Superior temporal gyrus (tissue), 1 donor: ENCODE results near the gene CACNA1G.

Source experiments
- DNase-seq: peaks from one replicate; pipeline ENCODE4 v3.0.0-alpha.2; 2016; ENCODE audit errors: extremely low spot score

The CACNA1G gene

GRCh38 chr17:50632637-50633036 is 72.1 kb downstream of the CACNA1G start:
- DNase-seq = no peak

GRCh38 chr17:50633683-50634082 is 73.2 kb downstream of the CACNA1G start:
- DNase-seq = no peak

GRCh38 chr17:50634224-50634914 is 73.9 kb downstream of the CACNA1G start, which contains the start of gene ABCC3:
Gene ABCC3 (plus strand): TSS chr17:50634881. CDS start chr17:50634937, 56 bp downstream.
- DNase-seq = no peak

GRCh38 chr17:50634915-50635731 is 74.6 kb downstream of the CACNA1G start:
- no peak for DNase-seq

GRCh38 chr17:50635732-50635981 is 75.1 kb downstream of the CACNA1G start:
- DNase-seq = no peak

- no peak for DNase-seq
Observed at GRCh38 chr17:50635982-50636803, 75.7 kb downstream of the CACNA1G start.

GRCh38 chr17:50636804-50637195 is 76.3 kb downstream of the CACNA1G start:
- no peak for DNase-seq

- no peak for DNase-seq
Observed at GRCh38 chr17:50637829-50638605, 77.5 kb downstream of the CACNA1G start.

GRCh38 chr17:50638606-50638965 is 78.1 kb downstream of the CACNA1G start:
- DNase-seq = no peak

GRCh38 chr17:50638966-50639713 is 78.6 kb downstream of the CACNA1G start:
- DNase-seq = peak; percentile 37

- DNase-seq = no peak
Observed at GRCh38 chr17:50640686-50641351, 80.3 kb downstream of the CACNA1G start.

GRCh38 chr17:50641357-50641756 is 80.8 kb downstream of the CACNA1G start:
- DNase-seq = no peak

- DNase-seq = no peak
Observed at GRCh38 chr17:50642071-50642721, 81.7 kb downstream of the CACNA1G start.

- no peak for DNase-seq
Observed at GRCh38 chr17:50642722-50643656, 82.5 kb downstream of the CACNA1G start.

GRCh38 chr17:50645748-50646682 is 85.5 kb downstream of the CACNA1G start:
- DNase-seq = no peak

- DNase-seq = no peak
Observed at GRCh38 chr17:50647187-50647586, 86.7 kb downstream of the CACNA1G start.

GRCh38 chr17:50649042-50649908 is 88.8 kb downstream of the CACNA1G start:
- DNase-seq = no peak
